Dendritic cell treated with granulocyte-macrophage colony-stimulating factor and Interleukin-4, amounts not matched to agents 40 ng/mL and 50 ng/mL, for 4 days (primary cell): ENCODE measurements around the gene DSG3.

Experiments used
- H3K27ac Mint-ChIP-seq: one replicate; pipeline ENCODE4 v1.8.0; 2022; ENCODE audit warnings: mild to moderate bottlenecking, mixed read lengths
- H3K27me3 Mint-ChIP-seq: one replicate; pipeline ENCODE4 v1.8.0; 2022; ENCODE audit warnings: mild to moderate bottlenecking, mixed read lengths
- H3K36me3 Mint-ChIP-seq: one replicate; pipeline ENCODE4 v1.8.0; 2022; ENCODE audit warnings: low read depth, mixed read lengths
- H3K4me1 Mint-ChIP-seq: one replicate; pipeline ENCODE4 v1.8.0; 2022; ENCODE audit warnings: low read depth, mixed read lengths
- H3K4me3 Mint-ChIP-seq: one replicate; pipeline ENCODE4 v1.8.0; 2022; ENCODE audit warnings: mild to moderate bottlenecking, moderate library complexity, mixed read lengths
- H3K9me3 Mint-ChIP-seq: one replicate; pipeline ENCODE4 v1.8.0; 2022; ENCODE audit warnings: mixed read lengths
- intact Hi-C: fragments of 100-400 bp; cut with micrococcal nuclease; formaldehyde crosslinking; loops from one replicate; pipeline ENCODE4 v1.15.0; 2022

Gene DSG3

GRCh38 chr18:31447530-31448191, at the start of gene DSG3:
Gene DSG3, plus strand, starts transcription at chr18:31447741. Its CDS starts 137 bp downstream, at chr18:31447878.
- peaks cover 3% of the 10 kb centered on the region for H3K4me1 Mint-ChIP-seq
- no peak within 1 kb of the TSS for H3K27ac Mint-ChIP-seq
- intact Hi-C loops, result no loop called here
- no peak within 1 kb of the TSS for H3K4me3 Mint-ChIP-seq
- H3K27me3 Mint-ChIP-seq, result no peaks in the 10 kb centered on the region
- no peaks in the 10 kb centered on the region for H3K36me3 Mint-ChIP-seq
- no peaks in the 10 kb centered on the region for H3K9me3 Mint-ChIP-seq

- H3K27me3 Mint-ChIP-seq, result no peaks in the 10 kb centered on the region
- no peaks in the 10 kb centered on the region for H3K36me3 Mint-ChIP-seq
- no peak overlapping the region for H3K27ac Mint-ChIP-seq
- no peaks in the 10 kb centered on the region for H3K9me3 Mint-ChIP-seq
- H3K4me1 Mint-ChIP-seq, result no peaks in the 10 kb centered on the region
- no peak overlapping the region for H3K4me3 Mint-ChIP-seq
- intact Hi-C loops, result no loop called here
Observed at GRCh38 chr18:31398191-31398590, 49.4 kb upstream of the DSG3 start.

GRCh38 chr18:31399306-31400032, 48.1 kb upstream of the DSG3 start:
- no peak overlapping the region for H3K27ac Mint-ChIP-seq
- H3K4me1 Mint-ChIP-seq, result no peaks in the 10 kb centered on the region
- no peaks in the 10 kb centered on the region for H3K9me3 Mint-ChIP-seq
- H3K27me3 Mint-ChIP-seq, result no peaks in the 10 kb centered on the region
- H3K36me3 Mint-ChIP-seq, result no peaks in the 10 kb centered on the region
- H3K4me3 Mint-ChIP-seq, result no peak overlapping the region
- intact Hi-C loops, result no loop called here

- no peaks in the 10 kb centered on the region for H3K27me3 Mint-ChIP-seq
- intact Hi-C loops, result no loop called here
- no peak overlapping the region for H3K27ac Mint-ChIP-seq
- H3K9me3 Mint-ChIP-seq, result no peaks in the 10 kb centered on the region
- H3K4me3 Mint-ChIP-seq, result no peak overlapping the region
- H3K36me3 Mint-ChIP-seq, result no peaks in the 10 kb centered on the region
- H3K4me1 Mint-ChIP-seq, result no peaks in the 10 kb centered on the region
Observed at GRCh38 chr18:31401156-31402025, 46.1 kb upstream of the DSG3 start.

- no peaks in the 10 kb centered on the region for H3K36me3 Mint-ChIP-seq
- intact Hi-C loops, result no loop called here
- H3K27ac Mint-ChIP-seq, result no peak overlapping the region
- H3K4me1 Mint-ChIP-seq, result no peaks in the 10 kb centered on the region
- H3K9me3 Mint-ChIP-seq, result no peaks in the 10 kb centered on the region
- no peak overlapping the region for H3K4me3 Mint-ChIP-seq
- H3K27me3 Mint-ChIP-seq, result no peaks in the 10 kb centered on the region
Observed at GRCh38 chr18:31402026-31402373, 45.5 kb upstream of the DSG3 start.

- H3K4me1 Mint-ChIP-seq, result no peaks in the 10 kb centered on the region
- no peaks in the 10 kb centered on the region for H3K9me3 Mint-ChIP-seq
- no peaks in the 10 kb centered on the region for H3K27me3 Mint-ChIP-seq
- H3K27ac Mint-ChIP-seq, result no peak overlapping the region
- H3K4me3 Mint-ChIP-seq, result no peak overlapping the region
- intact Hi-C loops, result no loop called here
- H3K36me3 Mint-ChIP-seq, result no peaks in the 10 kb centered on the region
Observed at GRCh38 chr18:31403409-31403808, 44.1 kb upstream of the DSG3 start.

- Mint-ChIP-seq H3K27ac (no peak overlapping the region), H3K9me3 (peaks cover 14% of the 10 kb centered on the region)
Observed at GRCh38 chr18:31407649-31408048, 39.9 kb upstream of the DSG3 start.

GRCh38 chr18:31409276-31409675, 38.3 kb upstream of the DSG3 start:
- H3K4me3 Mint-ChIP-seq, result no peak overlapping the region
- no peaks in the 10 kb centered on the region for H3K4me1 Mint-ChIP-seq
- intact Hi-C loops, result no loop called here
- H3K27me3 Mint-ChIP-seq, result peaks cover 3% of the 10 kb centered on the region
- no peaks in the 10 kb centered on the region for H3K36me3 Mint-ChIP-seq
- H3K9me3 Mint-ChIP-seq, result peaks cover 14% of the 10 kb centered on the region
- H3K27ac Mint-ChIP-seq, result no peak overlapping the region

More at GRCh38 chr18:31407649-31408048, 39.9 kb upstream of the DSG3 start:
- Mint-ChIP-seq H3K4me1 (no peaks in the 10 kb centered on the region), H3K36me3 (no peaks in the 10 kb centered on the region), H3K4me3 (no peak overlapping the region), H3K27me3 (peaks cover 3% of the 10 kb centered on the region)
- intact Hi-C loops, result no loop called here

GRCh38 chr18:31410716-31411483, 36.6 kb upstream of the DSG3 start:
- H3K27ac Mint-ChIP-seq, result no peak overlapping the region
- intact Hi-C loops, result no loop called here
- H3K4me3 Mint-ChIP-seq, result no peak overlapping the region
- H3K4me1 Mint-ChIP-seq, result no peaks in the 10 kb centered on the region
- H3K9me3 Mint-ChIP-seq, result peaks cover 14% of the 10 kb centered on the region
- H3K36me3 Mint-ChIP-seq, result no peaks in the 10 kb centered on the region
- peaks cover 3% of the 10 kb centered on the region for H3K27me3 Mint-ChIP-seq

- no peak overlapping the region for H3K4me3 Mint-ChIP-seq
- intact Hi-C loops, result no loop called here
- no peaks in the 10 kb centered on the region for H3K36me3 Mint-ChIP-seq
- no peaks in the 10 kb centered on the region for H3K4me1 Mint-ChIP-seq
- H3K27me3 Mint-ChIP-seq, result peaks cover 3% of the 10 kb centered on the region
- H3K27ac Mint-ChIP-seq, result no peak overlapping the region
- H3K9me3 Mint-ChIP-seq, result peaks cover 14% of the 10 kb centered on the region
Observed at GRCh38 chr18:31413137-31413536, 34.4 kb upstream of the DSG3 start.

- Mint-ChIP-seq H3K27ac (no peak overlapping the region), H3K4me1 (no peaks in the 10 kb centered on the region)
- intact Hi-C loops, result no loop called here
Observed at GRCh38 chr18:31417850-31418249, 29.7 kb upstream of the DSG3 start.

GRCh38 chr18:31419457-31419932, 28.0 kb upstream of the DSG3 start:
- Mint-ChIP-seq H3K36me3 (no peaks in the 10 kb centered on the region), H3K4me1 (no peaks in the 10 kb centered on the region), H3K27me3 (no peaks in the 10 kb centered on the region), H3K9me3 (no peaks in the 10 kb centered on the region), H3K4me3 (no peak overlapping the region), H3K27ac (no peak overlapping the region)
- intact Hi-C loops, result no loop called here

More at GRCh38 chr18:31417850-31418249, 29.7 kb upstream of the DSG3 start:
- no peaks in the 10 kb centered on the region for H3K9me3 Mint-ChIP-seq
- no peak overlapping the region for H3K4me3 Mint-ChIP-seq
- no peaks in the 10 kb centered on the region for H3K36me3 Mint-ChIP-seq
- no peaks in the 10 kb centered on the region for H3K27me3 Mint-ChIP-seq

GRCh38 chr18:31420032-31420431, 27.5 kb upstream of the DSG3 start:
- no peak overlapping the region for H3K4me3 Mint-ChIP-seq
- intact Hi-C loops, result no loop called here
- H3K27ac Mint-ChIP-seq, result no peak overlapping the region
- no peaks in the 10 kb centered on the region for H3K9me3 Mint-ChIP-seq
- H3K27me3 Mint-ChIP-seq, result no peaks in the 10 kb centered on the region
- H3K36me3 Mint-ChIP-seq, result no peaks in the 10 kb centered on the region
- H3K4me1 Mint-ChIP-seq, result no peaks in the 10 kb centered on the region
